ENCODE results near the gene CAT. TPM values are rescaled to one million over a fixed set of nuclear protein-coding genes. Genes with fewer than 3 reads are reported as not detected.

The CAT gene
- total and polyA plus RNA-seq, 12 donors, result 42.0 to 134 (median 79.6) TPM

DNA sequence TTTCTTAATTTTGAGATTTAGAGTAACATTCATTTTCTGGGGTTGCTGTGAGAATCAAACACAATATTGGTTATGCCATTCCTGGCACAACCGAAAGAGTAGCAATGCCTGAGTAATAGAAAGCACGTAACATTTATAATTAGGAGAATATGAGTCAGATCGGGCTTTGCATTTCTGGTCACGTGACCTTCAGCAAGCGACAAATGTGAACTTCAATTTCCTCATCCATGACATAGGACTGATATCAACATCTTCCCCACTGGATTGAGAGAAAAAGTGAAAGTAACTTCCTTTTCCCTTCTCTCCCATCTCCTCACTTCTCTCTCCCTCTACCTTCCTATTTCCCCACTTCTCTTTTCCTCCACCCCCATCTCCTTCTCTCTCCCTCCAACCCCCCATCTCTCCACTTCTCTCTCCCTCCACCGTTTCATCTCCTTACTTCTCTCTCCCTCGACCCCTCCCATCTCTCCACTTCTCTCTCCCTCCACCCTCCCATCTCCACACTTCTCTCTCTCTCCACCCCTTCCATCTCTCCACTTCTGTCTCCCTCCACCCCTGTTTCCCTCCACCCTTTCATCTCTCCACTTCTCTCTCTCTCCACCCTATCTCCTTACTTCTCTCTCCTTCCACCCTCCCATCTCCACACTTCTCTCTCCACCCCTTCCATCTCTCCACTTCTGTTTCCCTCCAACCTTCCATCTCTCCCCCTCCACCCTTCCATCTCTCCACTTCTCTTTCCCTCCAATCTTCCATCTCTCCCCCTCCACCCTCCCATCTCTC lies 33.5 kb upstream of the CAT start:
- no peaks in the 10 kb centered on the region for H3K36me3 ChIP-seq
- H3K27me3 ChIP-seq, result peaks cover 0 to 8% (median 0%) of the 10 kb centered on the region in 7 donors
- peak overlapping the region in 1 of 10 donors; percentile 29 for H3K4me3 ChIP-seq
- H3K4me1 ChIP-seq, result peaks cover 0 to 9% (median 0%) of the 10 kb centered on the region in 9 donors
- ATAC-seq (no peak), DNase-seq (no peak)
- no peak overlapping the region for H3K27ac ChIP-seq
- H3K9me3 ChIP-seq, result peaks cover 0 to 2% (median 0%) of the 10 kb centered on the region in 11 donors
- 62 to 68% methylated on average over 6 to 7 of the region's 7 CpGs for WGBS, 2 donors
- intact Hi-C loops (cut with DNase I), result no loop called here
- TF ChIP-seq, protein P1, sequence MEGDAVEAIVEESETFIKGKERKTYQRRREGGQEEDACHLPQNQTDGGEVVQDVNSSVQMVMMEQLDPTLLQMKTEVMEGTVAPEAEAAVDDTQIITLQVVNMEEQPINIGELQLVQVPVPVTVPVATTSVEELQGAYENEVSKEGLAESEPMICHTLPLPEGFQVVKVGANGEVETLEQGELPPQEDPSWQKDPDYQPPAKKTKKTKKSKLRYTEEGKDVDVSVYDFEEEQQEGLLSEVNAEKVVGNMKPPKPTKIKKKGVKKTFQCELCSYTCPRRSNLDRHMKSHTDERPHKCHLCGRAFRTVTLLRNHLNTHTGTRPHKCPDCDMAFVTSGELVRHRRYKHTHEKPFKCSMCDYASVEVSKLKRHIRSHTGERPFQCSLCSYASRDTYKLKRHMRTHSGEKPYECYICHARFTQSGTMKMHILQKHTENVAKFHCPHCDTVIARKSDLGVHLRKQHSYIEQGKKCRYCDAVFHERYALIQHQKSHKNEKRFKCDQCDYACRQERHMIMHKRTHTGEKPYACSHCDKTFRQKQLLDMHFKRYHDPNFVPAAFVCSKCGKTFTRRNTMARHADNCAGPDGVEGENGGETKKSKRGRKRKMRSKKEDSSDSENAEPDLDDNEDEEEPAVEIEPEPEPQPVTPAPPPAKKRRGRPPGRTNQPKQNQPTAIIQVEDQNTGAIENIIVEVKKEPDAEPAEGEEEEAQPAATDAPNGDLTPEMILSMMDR (IDR thresholded peaks at IDR 0.05), result no peak

DNA sequence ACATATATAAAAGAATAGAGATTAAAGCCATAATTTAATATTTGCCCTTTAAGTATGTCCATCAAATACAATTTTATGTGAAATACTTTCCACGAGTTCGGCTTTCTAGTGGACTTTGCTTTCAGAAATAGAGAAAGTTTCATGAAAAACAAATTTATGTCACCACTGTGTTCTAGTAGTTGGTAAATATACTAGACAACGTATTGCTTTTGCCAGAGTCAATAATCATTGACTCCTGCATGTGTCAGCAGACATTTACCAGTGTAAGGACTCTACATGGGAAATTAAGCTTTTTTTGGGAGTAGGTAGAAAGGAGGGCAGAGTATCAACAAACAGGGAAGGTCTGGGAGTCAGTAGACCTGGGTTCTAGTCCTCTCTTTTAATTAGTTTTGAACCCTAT lies 32.3 kb upstream of the CAT start:
- Histone ChIP-seq H3K36me3 (no peaks in the 10 kb centered on the region), H3K27ac (no peak overlapping the region), H3K9me3 (no peaks in the 10 kb centered on the region), H3K4me3 (no peak overlapping the region), H3K27me3 (peaks cover 0 to 7% (median 0%) of the 10 kb centered on the region in 7 donors), H3K4me1 (peaks cover 0 to 9% (median 0%) of the 10 kb centered on the region in 9 donors)
- ATAC-seq (no peak), DNase-seq (no peak)
- TF ChIP-seq, protein P1 (IDR thresholded peaks at IDR 0.05), result no peak
- WGBS, 2 donors, result 85% methylated on average over 3 of the region's 3 CpGs
- intact Hi-C loops (cut with DNase I), result no loop called here

GRCh38 chr11:34407121-34407813 lies 31.5 kb upstream of the CAT start:
- no peak overlapping the region for H3K4me3 ChIP-seq
- H3K9me3 ChIP-seq, result peaks cover 0 to 3% (median 0%) of the 10 kb centered on the region in 11 donors
- H3K36me3 ChIP-seq, result no peaks in the 10 kb centered on the region
- no peak for ATAC-seq
- 44 to 56% methylated on average over 2 of the region's 2 CpGs for WGBS, 2 donors
- TF ChIP-seq, protein P1 (IDR thresholded peaks at IDR 0.05), result no peak
- peaks cover 0 to 7% (median 0%) of the 10 kb centered on the region in 7 donors for H3K27me3 ChIP-seq
- intact Hi-C loops (cut with DNase I), result no loop called here
- peaks cover 0 to 9% (median 0%) of the 10 kb centered on the region in 9 donors for H3K4me1 ChIP-seq
- DNase-seq, result no peak
- no peak overlapping the region for H3K27ac ChIP-seq

- 80 to 84% methylated on average over 2 of the region's 2 CpGs for WGBS, 2 donors
Measured at GRCh38 chr11:34408580-34409172, 30.1 kb upstream of the CAT start.

More at GRCh38 chr11:34408580-34409172, 30.1 kb upstream of the CAT start:
- no peak for ATAC-seq
- Histone ChIP-seq H3K9me3 (peaks cover 0 to 17% (median 8%) of the 10 kb centered on the region in 11 donors), H3K4me1 (peaks cover 0 to 9% (median 0%) of the 10 kb centered on the region in 9 donors), H3K4me3 (no peak overlapping the region), H3K27me3 (peaks cover 0 to 7% (median 0%) of the 10 kb centered on the region in 7 donors), H3K36me3 (no peaks in the 10 kb centered on the region), H3K27ac (no peak overlapping the region)
- DNase-seq, result no peak
- intact Hi-C loops (cut with DNase I), result no loop called here
- TF ChIP-seq, protein P1 (IDR thresholded peaks at IDR 0.05), result no peak

Measured in heart right ventricle (tissue), 16 donors.